OCI-LY1 (cell line): ENCODE measurements around the gene PMVK.

Experiments used
- CTCF ChIP-seq: fragments of 200-600 bp; sonication (generic), shearing (Covaris generic); IDR thresholded peaks from 2 replicates; pipeline ENCODE4 v1.5.1; 2017; ENCODE audit warnings: mild to moderate bottlenecking, antibody characterized with exemption, low read length, moderate library complexity, mixed read lengths
- EZH2 ChIP-seq: fragments of 200-600 bp; sonication (generic), shearing (Covaris generic); IDR thresholded peaks from 2 replicates; pipeline ENCODE4 v1.8.0; 2017; ENCODE audit warnings: borderline replicate concordance, mixed run types, mild to moderate bottlenecking, antibody characterized with exemption, low read length, moderate library complexity, mixed read lengths

GRCh38 chr1:154959426-154959780, 22.9 kb upstream of the PMVK start:
- TF ChIP-seq CTCF (no peak), EZH2 (no peak)
